Stimulated activated CD4-positive, alpha-beta T cell treated with anti-CD3 and anti-CD28 coated beads, TNF-alpha, amount 100 ng/mL, for 1 hour (primary cell): ENCODE data around the gene GABRG3.

Source experiments
- DNase-seq, 3 donors: peaks; one replicate each; pipeline ENCODE4 v3.0.0-alpha.2; 2020; ENCODE audit warnings: low read depth in 3 of 3, low spot score in 1 of 3

The GABRG3 gene

GRCh38 chr15:27490867-27491595 is 520.0 kb downstream of the GABRG3 start:
- DNase-seq: no peak

DNA sequence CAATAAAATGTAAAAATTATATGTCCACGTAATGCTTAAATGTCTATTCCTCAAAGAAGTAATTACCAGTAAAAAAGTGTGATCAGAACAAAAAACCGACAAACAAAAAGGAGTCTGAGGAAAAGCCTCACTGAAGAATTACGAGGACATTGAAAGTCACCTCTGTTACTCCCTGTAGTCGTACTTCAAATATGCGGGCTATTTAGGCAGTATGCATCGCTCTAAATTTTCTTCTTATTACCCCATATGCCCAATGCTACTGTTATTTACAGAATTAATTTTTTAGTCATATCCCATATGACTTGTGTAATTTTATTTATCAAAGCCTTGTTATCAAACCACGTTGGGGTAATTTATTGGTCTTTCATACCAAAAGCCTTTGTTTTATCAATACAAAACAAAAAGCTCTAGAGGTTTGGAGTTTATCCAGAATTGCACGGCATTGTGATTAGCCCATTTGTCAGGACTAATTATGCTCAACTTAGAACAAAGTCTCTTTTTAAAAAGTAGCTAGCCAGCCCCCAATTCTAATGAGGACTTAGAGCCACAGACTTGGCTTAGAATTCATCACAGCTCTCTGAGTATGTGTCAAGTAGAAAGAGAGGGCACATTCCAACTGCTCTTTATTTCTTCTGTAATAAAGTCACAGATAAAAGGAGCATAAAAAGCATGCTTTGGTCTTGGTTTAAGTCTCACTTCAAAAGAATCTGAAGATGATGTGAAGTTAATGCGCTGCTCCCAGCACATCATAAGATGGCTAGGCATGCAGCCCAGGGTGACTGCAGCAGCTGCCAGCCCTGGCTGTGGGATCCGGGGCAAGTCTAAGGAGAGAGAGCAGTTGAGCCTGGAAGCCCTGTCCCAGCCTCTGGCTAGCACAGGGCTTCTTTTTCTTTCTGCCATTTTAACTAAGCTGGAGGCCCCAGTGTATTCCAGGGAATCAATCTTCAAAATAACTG is 521.0 kb downstream of the GABRG3 start:
- no peak for DNase-seq

DNA sequence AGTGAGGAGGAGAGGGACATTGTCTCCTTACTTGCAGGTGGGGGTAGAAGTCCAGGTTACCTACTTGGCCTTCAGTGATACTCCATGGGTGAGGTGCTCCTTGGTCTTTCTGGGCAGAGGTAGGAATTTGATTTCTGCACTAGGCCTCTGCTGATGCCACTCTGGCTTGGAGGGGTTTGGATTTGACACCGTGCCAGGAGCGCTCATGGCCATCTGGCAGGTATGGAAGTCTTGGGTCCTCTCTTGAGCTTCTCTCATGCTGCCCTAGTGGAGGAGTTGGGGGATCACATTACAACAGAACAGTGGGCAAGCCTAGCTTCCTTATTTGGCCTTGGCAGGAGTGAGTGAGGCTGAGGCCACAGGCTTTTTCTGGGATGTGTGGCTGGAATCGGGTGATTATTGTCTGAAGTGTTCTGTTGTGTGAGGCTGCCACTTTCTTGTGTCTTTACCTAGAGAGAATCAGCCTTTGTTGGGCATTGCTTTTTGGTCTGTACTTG is 525.0 kb downstream of the GABRG3 start:
- no peak for DNase-seq

- no peak for DNase-seq
Observed at GRCh38 chr15:27498700-27499099, 527.7 kb downstream of the GABRG3 start.

DNA sequence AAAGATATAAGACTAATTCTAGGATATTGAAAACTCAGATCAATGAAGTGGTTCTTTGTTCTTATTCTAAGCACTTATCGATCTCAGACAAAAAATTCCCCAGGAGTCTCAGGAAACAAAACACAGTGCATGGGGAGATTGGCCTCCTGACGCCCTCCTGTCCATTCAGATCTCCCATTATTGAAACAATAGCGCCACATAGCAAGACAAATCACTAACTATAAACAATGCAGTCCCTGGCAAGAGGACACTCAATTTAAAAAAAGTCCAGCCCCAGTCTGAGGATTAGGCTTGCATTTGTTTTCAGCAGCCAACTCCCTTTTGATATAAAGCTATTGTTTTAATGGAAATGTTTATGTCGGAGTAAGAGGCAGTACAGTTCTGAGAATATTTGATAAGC is 528.2 kb downstream of the GABRG3 start:
- no peak for DNase-seq

GRCh38 chr15:27499719-27500118 is 528.7 kb downstream of the GABRG3 start:
- no peak for DNase-seq

GRCh38 chr15:27500206-27500605 is 529.2 kb downstream of the GABRG3 start:
- no peak for DNase-seq

- no peak for DNase-seq
Observed at GRCh38 chr15:27506752-27507151, 535.8 kb downstream of the GABRG3 start.

DNA sequence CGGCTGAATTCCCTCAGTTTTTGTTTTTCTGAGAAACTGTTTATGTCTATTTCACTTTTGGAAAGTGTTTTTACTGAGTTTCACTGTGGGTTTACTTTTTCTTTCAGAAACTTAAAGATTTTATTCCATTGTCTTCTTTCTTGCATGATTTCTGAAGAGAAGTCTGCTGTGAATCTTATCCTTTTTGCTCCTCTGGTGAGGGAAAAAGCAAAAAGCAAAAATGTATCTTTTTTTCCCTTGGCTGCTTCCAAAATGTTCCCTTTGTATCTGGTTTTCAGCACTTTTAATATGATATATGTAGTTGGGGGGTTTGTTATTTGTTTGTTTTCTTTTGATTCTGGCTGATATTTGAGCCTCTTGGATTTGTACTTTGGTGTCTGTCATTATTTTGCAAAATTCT is 538.0 kb downstream of the GABRG3 start:
- DNase-seq: no peak

GRCh38 chr15:27512281-27513001 is 541.5 kb downstream of the GABRG3 start:
- no peak for DNase-seq

DNA sequence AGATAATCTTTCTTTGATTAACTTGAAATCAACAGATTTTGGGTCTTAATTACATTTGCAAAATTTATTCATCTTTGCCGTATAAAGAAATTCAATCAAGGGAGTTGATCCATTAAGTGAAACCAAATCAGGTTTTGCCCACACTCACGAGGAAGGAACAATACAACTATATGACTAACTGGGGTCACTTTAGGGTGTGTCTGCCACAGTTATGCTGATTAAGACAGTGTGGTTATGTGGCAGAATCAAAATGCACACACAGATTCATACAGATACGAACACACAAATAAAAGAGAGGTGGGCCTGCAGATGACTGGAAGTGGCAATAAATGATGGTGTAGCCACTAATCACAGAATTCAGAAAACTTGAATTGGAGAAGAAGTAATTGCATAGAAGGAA is 543.5 kb downstream of the GABRG3 start:
- DNase-seq: no peak

- DNase-seq: no peak
Observed at GRCh38 chr15:27527490-27528067, 556.6 kb downstream of the GABRG3 start.

DNA sequence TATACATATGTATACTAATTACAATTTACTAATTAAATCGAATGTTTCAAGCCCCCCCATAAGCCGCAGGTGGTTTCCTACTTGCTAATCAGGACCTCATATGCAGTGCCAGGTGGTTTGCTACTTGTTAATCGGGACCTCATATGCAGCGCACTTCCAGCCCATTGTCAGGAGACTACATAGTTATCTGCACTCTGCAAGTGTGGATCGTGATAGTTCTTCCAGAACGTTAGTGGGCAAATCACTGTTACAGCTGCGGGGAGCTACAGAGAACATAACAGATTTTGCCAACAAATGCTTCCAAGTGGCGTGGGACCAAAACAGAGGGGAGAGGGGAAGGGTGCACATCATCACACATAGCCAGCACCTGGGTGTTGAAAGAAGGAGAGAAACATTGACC is 558.4 kb downstream of the GABRG3 start:
- no peak for DNase-seq

- no peak for DNase-seq
Observed at GRCh38 chr15:27530994-27531393, 560.0 kb downstream of the GABRG3 start.

GRCh38 chr15:27532358-27532757 is 561.4 kb downstream of the GABRG3 start:
- DNase-seq: no peak

DNA sequence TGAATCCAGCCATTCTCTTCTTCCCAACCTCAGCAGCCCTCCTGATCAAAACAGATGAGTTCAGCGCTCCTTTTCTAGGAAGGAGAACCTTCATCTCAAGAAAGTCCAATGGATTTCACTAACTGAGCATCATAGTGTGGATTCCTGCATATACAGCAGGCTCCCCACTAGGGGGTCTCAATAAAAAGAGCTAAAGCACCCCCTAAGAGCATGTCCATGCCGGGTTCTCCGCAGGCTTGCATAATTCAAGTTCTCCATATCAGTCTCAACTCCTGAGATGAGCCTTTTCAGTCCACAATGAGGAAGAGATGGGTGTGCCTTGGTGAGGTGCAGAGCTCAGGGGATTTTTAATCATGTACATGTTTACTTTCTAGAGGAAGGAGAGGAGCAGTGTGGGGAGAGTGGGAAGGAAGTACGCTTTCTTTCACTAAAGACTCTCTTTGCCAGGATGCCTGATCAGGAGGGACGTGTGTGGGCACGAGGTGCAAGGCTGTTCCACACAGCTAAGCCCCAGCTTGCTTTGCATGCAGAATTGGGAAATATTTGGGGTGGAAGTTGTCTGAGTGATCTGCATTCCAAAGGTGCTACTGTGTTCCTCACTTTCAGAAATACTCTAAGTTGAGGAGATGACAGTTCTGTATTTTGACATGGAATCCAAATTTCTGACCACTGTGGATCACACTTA is 564.6 kb downstream of the GABRG3 start:
- DNase-seq: no peak

DNA sequence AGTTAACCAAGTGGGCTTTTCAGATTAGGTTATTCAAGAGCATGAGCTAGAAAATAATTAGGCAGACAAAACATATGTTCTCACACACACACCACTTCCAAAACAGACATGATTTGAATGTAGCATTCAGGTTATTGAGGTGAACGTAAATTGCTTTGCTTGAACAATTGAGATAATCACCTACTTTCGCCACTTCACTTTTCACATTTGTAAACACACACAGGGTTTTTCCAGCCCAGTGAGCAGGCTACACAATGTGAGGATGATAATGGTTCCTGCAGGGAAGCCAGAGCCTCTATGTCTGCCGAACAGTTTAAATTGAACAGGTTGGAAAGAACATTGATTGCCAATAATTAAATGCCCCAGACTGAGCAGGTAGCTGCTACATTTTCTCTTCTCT is 567.3 kb downstream of the GABRG3 start:
- DNase-seq: no peak

DNA sequence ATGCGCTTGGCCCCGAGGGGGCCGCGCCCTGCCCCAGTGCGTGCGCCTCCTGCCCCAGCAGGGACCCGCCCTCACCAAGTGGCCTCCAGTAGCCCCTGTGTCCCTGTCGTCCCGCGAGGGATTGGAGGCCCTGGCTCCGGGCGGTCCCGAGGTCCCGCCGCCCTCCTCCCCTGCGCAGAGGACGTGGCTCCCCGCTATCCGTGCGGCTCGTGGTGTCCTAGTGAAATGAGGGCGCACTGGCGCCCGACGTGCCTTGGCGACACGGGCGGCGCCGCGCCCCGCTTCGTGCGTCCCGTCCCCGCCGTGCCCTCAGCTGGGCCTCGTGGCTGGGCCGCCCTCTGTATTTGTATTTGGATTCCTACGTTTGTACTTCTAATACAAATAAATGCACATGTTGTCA is 570.6 kb downstream of the GABRG3 start:
- DNase-seq: no peak

DNA sequence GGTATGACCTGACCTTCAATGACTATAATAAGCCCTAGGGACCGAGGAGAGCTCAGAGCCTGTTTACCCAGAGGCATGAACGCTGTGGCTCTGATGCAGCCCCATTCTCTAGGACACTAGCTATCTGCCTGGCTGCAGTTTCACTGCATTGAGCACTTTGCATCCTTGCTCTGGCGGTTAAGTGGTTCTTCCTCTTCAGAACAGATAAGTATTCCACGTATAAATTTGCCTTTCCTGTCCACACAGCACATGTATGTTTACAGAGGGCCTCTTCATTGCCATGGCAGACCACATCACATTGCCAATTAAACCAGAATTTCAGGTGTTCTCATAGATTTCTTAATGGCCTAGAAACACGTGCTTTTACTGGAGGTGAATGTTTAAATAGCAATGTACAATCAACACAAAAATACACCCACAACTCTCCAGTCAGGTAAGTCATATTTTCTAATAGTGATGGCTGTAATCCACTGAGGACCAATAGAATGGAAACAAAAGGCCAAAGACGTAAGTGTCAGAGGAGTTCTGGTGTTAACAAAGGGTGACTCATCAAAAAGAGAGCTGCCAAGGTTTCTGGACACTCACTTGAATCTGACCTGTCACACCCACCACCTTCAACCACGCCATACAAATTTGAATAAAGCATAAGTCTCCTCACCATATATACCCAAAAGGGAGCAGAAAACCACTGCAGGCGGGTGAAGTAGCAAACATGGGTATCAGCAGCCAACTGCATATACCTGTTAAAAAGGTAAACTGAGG is 574.7 kb downstream of the GABRG3 start:
- DNase-seq: no peak

DNA sequence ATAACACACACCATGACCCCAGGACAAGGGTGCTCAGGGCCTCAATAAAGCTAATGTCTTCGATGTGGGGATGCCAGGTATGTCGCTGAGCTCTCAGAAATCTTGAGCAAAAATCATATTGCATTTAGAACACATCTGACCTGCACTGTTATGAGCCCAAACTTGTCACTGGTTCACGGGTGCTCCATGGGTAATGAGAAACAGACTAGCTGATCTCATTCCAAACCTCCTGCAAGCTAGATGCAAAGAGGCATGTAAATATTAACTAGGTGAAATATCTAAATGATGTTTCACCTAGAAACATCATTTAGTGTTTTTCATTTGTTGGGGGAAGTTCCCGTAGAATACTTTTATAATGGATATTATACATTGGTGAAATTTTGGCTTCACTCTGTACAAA is 578.8 kb downstream of the GABRG3 start:
- no peak for DNase-seq
